Measurements from ENCODE around the gene C1QB. TPM values are rescaled to one million over a fixed set of nuclear protein-coding genes. Genes with fewer than 3 reads are reported as not detected.

Gene C1QB
- polyA plus RNA-seq, 3 donors = 3.9 to 15.4 (median 6.4) TPM

DNA sequence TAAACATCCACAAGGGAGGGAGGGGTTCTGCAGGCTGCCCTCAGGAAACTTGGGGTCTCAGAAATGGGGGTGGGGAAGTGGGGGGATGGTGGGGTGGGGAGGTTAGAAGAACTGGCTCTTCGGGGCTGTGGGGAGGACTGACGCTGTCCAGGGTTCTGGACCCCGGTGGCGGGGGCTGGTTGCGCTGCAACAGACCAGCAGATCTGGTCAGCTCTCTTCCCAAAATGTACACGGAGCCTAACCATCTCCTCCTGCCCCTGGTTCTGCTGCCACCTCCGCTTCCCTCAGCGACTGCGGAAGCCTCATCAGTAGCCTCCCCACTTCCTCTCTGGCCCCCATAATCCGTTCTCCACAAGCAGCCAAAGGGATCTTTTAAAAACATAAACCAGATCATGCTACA is 45.9 kb upstream of the C1QB start:
- no peaks in the 10 kb centered on the region for H4K20me1 ChIP-seq (ENCODE audit: insufficient read depth, low read length)

DNA sequence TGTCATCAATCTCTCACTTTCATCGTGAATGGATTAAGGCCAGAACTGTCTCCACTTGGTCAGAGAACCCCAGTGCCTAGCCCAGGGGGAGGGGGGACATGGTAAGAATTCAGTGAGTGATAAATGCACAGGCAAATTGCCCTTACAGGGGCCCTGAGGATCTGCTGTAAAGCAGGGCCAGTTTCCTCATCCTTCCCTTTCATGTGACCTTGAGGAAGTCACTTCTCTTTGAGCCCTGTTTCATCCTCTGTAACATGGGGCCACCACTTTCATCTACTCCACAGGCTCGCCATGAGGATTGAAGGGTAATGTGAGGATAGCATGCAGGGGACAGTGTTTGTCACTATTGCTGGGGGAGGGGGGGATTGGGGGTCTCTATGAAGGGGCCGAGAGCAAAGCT is 44.7 kb upstream of the C1QB start:
- no peak overlapping the region for H3K27ac ChIP-seq (ENCODE audit: low read depth in 1 of 2, low read length in 2 of 2)
- H3K27me3 Mint-ChIP-seq (ENCODE audit: low read depth in 3 of 3) = peaks cover 13 to 28% (median 23%) of the 10 kb centered on the region in 3 donors

More for the DNA sequence above, 45.9 kb upstream of the C1QB start:
- Mint-ChIP-seq H3K27me3 (ENCODE audit: low read depth in 3 of 3) (peaks cover 13 to 28% (median 19%) of the 10 kb centered on the region in 3 donors), H3K27ac (no peak overlapping the region), H3K4me3 (no peak overlapping the region), H3K36me3 (no peaks in the 10 kb centered on the region), H3K9me3 (no peaks in the 10 kb centered on the region), H3K4me1 (no peaks in the 10 kb centered on the region)
- Histone ChIP-seq H3K9me3 (replicated peaks in 1 of 2; ENCODE audit: control insufficient read depth in 1 of 2, insufficient read depth in 1 of 2, low read length in 2 of 2) (no peaks in the 10 kb centered on the region), H3K79me2 (ENCODE audit: insufficient read depth, low read length) (no peaks in the 10 kb centered on the region), H3K27ac (ENCODE audit: low read depth in 1 of 2, low read length in 2 of 2) (no peak overlapping the region), H3K4me1 (ENCODE audit: control insufficient read depth in 1 of 2, insufficient read depth in 2 of 2, low read length in 2 of 2) (no peaks in the 10 kb centered on the region), H3K36me3 (replicated peaks in 1 of 2; ENCODE audit: control insufficient read depth in 1 of 2, insufficient read depth in 2 of 2, low read length in 2 of 2) (no peaks in the 10 kb centered on the region), H3K4me3 (replicated peaks in 1 of 3; ENCODE audit: low read depth in 2 of 3, low read length in 3 of 3) (no peak overlapping the region), H2AFZ (ENCODE audit: insufficient read depth, low read depth, low read length, poor library complexity, severe bottlenecking) (no peak overlapping the region), H3K9ac (ENCODE audit: insufficient read depth, low read length, poor library complexity, severe bottlenecking) (no peak overlapping the region), H3K4me2 (replicated peaks; ENCODE audit: extremely low read depth, low read length, poor library complexity, severe bottlenecking) (no peak overlapping the region), H3K27me3 (ENCODE audit: control insufficient read depth in 2 of 2, insufficient read depth in 2 of 2, low read length in 2 of 2) (peaks cover 0 to 3% of the 10 kb centered on the region in 2 donors)
- 10% methylated on average over 10 of the region's 10 CpGs for WGBS (ENCODE audit: insufficient coverage)
- intact Hi-C loops (cut with micrococcal nuclease) = no loop called here
- DNase-seq = no peak
- TF ChIP-seq CTCF (IDR thresholded peaks at IDR 0.05) = no peak

More for the DNA sequence above, 44.7 kb upstream of the C1QB start:
- no peaks in the 10 kb centered on the region for H4K20me1 ChIP-seq (ENCODE audit: insufficient read depth, low read length)
- intact Hi-C loops (cut with micrococcal nuclease) = no loop called here
- Mint-ChIP-seq H3K36me3 (no peaks in the 10 kb centered on the region), H3K9me3 (no peaks in the 10 kb centered on the region), H3K27ac (no peak overlapping the region), H3K4me1 (no peaks in the 10 kb centered on the region), H3K4me3 (no peak overlapping the region)
- no peaks in the 10 kb centered on the region for H3K4me1 ChIP-seq (ENCODE audit: control insufficient read depth in 1 of 2, insufficient read depth in 2 of 2, low read length in 2 of 2)
- H3K4me2 ChIP-seq (replicated peaks; ENCODE audit: extremely low read depth, low read length, poor library complexity, severe bottlenecking) = no peak overlapping the region
- DNase-seq = no peak
- no peak overlapping the region for H3K4me3 ChIP-seq (replicated peaks in 1 of 3; ENCODE audit: low read depth in 2 of 3, low read length in 3 of 3)
- no CpG with 5 or more reads among the region's 3 CpGs for WGBS (ENCODE audit: insufficient coverage)
- no peak for TF ChIP-seq CTCF (IDR thresholded peaks at IDR 0.05)
- H3K27me3 ChIP-seq (ENCODE audit: control insufficient read depth in 2 of 2, insufficient read depth in 2 of 2, low read length in 2 of 2) = peaks cover 0 to 3% of the 10 kb centered on the region in 2 donors
- no peaks in the 10 kb centered on the region for H3K79me2 ChIP-seq (ENCODE audit: insufficient read depth, low read length)
- no peak overlapping the region for H2AFZ ChIP-seq (ENCODE audit: insufficient read depth, low read depth, low read length, poor library complexity, severe bottlenecking)
- H3K9me3 ChIP-seq (replicated peaks in 1 of 2; ENCODE audit: control insufficient read depth in 1 of 2, insufficient read depth in 1 of 2, low read length in 2 of 2) = no peaks in the 10 kb centered on the region
- no peaks in the 10 kb centered on the region for H3K36me3 ChIP-seq (replicated peaks in 1 of 2; ENCODE audit: control insufficient read depth in 1 of 2, insufficient read depth in 2 of 2, low read length in 2 of 2)
- no peak overlapping the region for H3K9ac ChIP-seq (ENCODE audit: insufficient read depth, low read length, poor library complexity, severe bottlenecking)
